ENCODE results near the gene FBXW7.
A peak's percentile ranks its signal among the peaks of the same experiment; 100 is the strongest.

FBXW7 gene

DNA sequence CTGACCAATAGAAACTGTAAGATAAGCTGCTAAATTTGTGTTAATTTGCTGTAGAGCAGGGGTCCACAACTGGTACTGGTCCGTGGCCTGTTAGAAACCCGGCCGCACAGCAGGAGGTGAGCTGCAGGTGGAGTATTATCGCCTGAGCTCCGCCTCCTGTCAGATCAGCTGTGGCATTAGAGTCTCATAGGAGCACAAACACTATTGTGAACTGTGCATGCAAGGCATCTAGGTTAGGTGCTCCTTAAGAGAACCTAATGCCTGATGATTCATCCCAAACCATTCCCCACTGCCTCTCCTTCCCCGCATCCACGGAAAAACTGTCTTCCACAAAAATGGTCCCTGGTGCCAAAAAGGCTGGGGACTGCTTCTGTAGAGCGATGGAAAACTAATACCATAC lies 19.7 kb downstream of the FBXW7 start:
- no peak for DNase-seq (ENCODE audit: low read depth, low spot score)
- no peak for TF ChIP-seq CTCF (IDR thresholded peaks at IDR 0.05; ENCODE audit: low read depth, low read length)
- in situ Hi-C loops (cut with HindIII; ENCODE audit: low sequenced_read_pairs) = no loop called here

DNA sequence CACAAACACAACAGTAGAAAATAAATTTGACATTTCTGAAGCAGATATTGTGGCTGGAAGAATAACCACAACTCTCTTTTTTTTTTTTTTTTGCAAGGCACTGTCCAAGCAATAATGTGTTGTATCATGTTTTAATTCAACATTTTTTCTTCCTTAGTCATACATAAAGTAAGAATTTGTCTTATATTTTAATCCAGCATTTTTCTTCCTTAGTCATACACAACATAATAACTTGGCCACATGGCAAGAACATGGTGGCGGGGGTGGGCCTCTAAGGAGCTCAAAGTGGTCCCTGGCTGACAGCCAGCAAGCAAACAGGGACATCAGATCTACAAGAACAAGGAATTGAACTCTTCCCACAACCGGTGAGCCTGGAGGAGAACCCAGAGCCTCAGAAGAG lies 20.2 kb downstream of the FBXW7 start:
- no peak overlapping the region for H3K4me3 ChIP-seq (ENCODE audit: low read depth, low read length)
- TF ChIP-seq CTCF (IDR thresholded peaks at IDR 0.05; ENCODE audit: low read depth, low read length) = no peak
- peak; percentile 60 for DNase-seq (ENCODE audit: low read depth, low spot score)
- in situ Hi-C loops (cut with HindIII; ENCODE audit: low sequenced_read_pairs) = no loop called here

More for the DNA sequence above, 19.7 kb downstream of the FBXW7 start:
- no peak overlapping the region for H3K4me3 ChIP-seq (ENCODE audit: low read depth, low read length)

GRCh38 chr4:152514356-152514755 lies 21.5 kb downstream of the FBXW7 start:
- no peak for DNase-seq (ENCODE audit: low read depth, low spot score)
- no peak for TF ChIP-seq CTCF (IDR thresholded peaks at IDR 0.05; ENCODE audit: low read depth, low read length)
- no peak overlapping the region for H3K4me3 ChIP-seq (ENCODE audit: low read depth, low read length)
- in situ Hi-C loops (cut with HindIII; ENCODE audit: low sequenced_read_pairs) = no loop called here

GRCh38 chr4:152513078-152513477 lies 22.8 kb downstream of the FBXW7 start:
- DNase-seq (ENCODE audit: low read depth, low spot score) = no peak
- TF ChIP-seq CTCF (IDR thresholded peaks at IDR 0.05; ENCODE audit: low read depth, low read length) = no peak
- H3K4me3 ChIP-seq (ENCODE audit: low read depth, low read length) = no peak overlapping the region
- in situ Hi-C loops (cut with HindIII; ENCODE audit: low sequenced_read_pairs) = no loop called here

DNA sequence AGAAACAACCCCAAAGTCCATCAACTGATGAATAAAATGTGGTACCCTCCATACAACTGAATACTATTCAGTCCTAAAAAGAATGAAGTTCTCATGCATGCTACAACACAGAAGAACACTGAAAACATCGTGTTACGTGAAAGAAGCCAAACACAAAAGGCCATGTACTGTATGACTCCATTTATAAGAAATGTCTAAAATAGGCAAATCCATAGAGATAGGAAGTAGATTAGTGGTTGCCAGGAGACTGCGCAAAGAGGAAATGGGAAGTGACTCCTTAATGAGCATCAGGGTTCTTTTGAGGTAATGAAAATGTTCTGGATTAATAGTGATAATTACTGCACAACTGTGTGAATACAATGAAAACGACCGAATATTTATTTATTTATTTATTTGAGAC lies 23.4 kb downstream of the FBXW7 start:
- no peak overlapping the region for H3K4me3 ChIP-seq (ENCODE audit: low read depth, low read length)
- no peak for TF ChIP-seq CTCF (IDR thresholded peaks at IDR 0.05; ENCODE audit: low read depth, low read length)
- in situ Hi-C loops (cut with HindIII; ENCODE audit: low sequenced_read_pairs) = no loop called here
- no peak for DNase-seq (ENCODE audit: low read depth, low spot score)

DNA sequence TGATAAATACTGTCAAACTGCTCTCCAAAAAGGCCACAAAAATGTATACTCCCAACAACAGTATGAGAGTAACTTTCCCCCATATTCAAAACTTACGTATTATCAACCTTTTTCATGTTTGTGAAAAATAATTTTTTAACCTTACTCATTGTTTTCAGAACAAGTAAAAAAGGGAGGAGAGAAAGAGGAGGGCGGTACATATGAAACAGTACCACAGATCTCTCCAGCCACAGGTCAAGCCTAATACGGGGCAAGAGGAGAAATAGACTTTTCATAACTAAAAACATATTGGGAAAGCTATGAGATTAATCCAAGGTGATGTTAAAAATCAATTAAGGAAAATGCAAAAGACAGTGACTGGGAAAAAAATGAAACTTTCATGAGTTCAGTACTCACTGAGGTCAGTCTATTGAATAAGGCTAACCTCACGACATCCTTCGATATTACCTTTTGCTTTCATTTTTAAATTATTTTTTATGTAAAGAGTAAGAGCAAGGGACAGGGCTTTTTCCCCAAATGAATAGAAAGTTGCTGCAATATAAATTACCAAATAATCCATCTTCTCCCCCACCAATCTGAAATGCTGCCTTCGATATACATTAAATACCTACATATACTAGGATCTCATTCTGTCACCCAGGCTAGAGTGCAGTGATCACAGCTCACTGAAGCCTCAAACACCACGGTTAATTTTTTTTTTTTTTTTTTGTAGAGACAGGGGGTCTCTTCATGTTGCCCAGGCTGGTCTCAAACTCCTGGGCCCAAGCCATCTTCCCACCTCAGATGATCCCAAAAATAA lies 25.3 kb downstream of the FBXW7 start:
- TF ChIP-seq CTCF (IDR thresholded peaks at IDR 0.05; ENCODE audit: low read depth, low read length) = no peak
- DNase-seq (ENCODE audit: low read depth, low spot score) = no peak
- in situ Hi-C loops (cut with HindIII; ENCODE audit: low sequenced_read_pairs) = no loop called here
- H3K4me3 ChIP-seq (ENCODE audit: low read depth, low read length) = no peak overlapping the region

Measured in astrocyte of the spinal cord (primary cell).